ACC112 (cell line): Measurements from ENCODE around the gene PROCR.
"Not testable (repeated sequence)": the region's sequence is repeated elsewhere in the genome, so short reads cannot be mapped to it uniquely, and the experiment has no call there.

Source experiments
- H2AFZ ChIP-seq: fragments of 200-600 bp; sonication (generic); one replicate; pipeline ENCODE4 v1.6.0; 2017; ENCODE audit warnings: antibody characterized with exemption, low read length; ENCODE audit not compliant: unreplicated experiment
- H3K27ac ChIP-seq: fragments of 200-600 bp; sonication (generic); 2 replicates; pipeline ENCODE4 v1.5.1; 2014; ENCODE audit warnings: low read depth, mild to moderate bottlenecking, antibody characterized with exemption, low read length, moderate library complexity
- H3K27me3 ChIP-seq: fragments of 200-600 bp; sonication (generic); 2 replicates; pipeline ENCODE4 v1.6.1; 2014; ENCODE audit warnings: mild to moderate bottlenecking, antibody characterized with exemption, low read length, moderate library complexity, mixed read lengths; ENCODE audit not compliant: insufficient read depth
- H3K36me3 ChIP-seq: fragments of 200-600 bp; sonication (generic); 2 replicates; pipeline ENCODE4 v1.6.1; 2016; ENCODE audit warnings: mild to moderate bottlenecking, antibody characterized with exemption, low read length, moderate library complexity, mixed read lengths; ENCODE audit not compliant: insufficient read depth
- H3K4me1 ChIP-seq: fragments of 200-600 bp; sonication (generic); one replicate; pipeline ENCODE4 v1.6.1; 2016; ENCODE audit warnings: low read length, mixed read lengths; ENCODE audit not compliant: insufficient read depth, unreplicated experiment, control insufficient read depth
- H3K4me3 ChIP-seq: fragments of 200-600 bp; sonication (generic); 2 replicates; pipeline ENCODE4 v1.5.1; 2014; ENCODE audit warnings: mild to moderate bottlenecking, low read depth, low read length
- H3K79me2 ChIP-seq: fragments of 200-600 bp; sonication (generic); one replicate; pipeline ENCODE4 v1.6.0; 2016; ENCODE audit warnings: low read length; ENCODE audit not compliant: control insufficient read depth, unreplicated experiment, insufficient read depth

The PROCR gene

DNA sequence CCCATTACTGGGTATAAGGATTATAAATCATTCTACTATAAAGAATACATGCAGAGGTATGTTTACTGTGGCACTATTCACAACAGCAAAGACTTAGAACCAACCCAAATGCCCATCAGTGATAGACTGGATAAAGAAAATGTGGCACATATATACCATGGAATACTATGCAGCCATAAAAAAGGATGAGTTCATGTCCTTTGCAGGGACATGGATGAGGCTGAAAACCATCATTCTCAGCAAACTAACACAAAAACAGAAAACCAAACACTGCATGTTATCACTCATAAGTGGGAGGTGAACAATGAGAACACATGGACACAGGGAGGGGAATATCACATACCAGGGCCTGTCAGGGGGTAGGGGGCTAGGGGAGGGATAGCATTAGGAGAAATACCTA lies 7.3 kb upstream of the PROCR start:
- not testable (repeated sequence) for H2AFZ ChIP-seq, H3K4me1 ChIP-seq, H3K36me3 ChIP-seq, H3K27me3 ChIP-seq, H3K4me3 ChIP-seq, H3K27ac ChIP-seq, H3K79me2 ChIP-seq

- H2AFZ ChIP-seq = no peak overlapping the region
- H3K36me3 ChIP-seq = no peaks in the 10 kb centered on the region
- no peaks in the 10 kb centered on the region for H3K79me2 ChIP-seq
- H3K4me3 ChIP-seq = no peak overlapping the region
- H3K4me1 ChIP-seq = peaks cover 4% of the 10 kb centered on the region
- H3K27me3 ChIP-seq = no peaks in the 10 kb centered on the region
- no peak overlapping the region for H3K27ac ChIP-seq
These were observed 6.4 kb upstream of the PROCR start for GRCh38 chr20:35165221-35166185.

- peak overlapping the region; percentile 3 for H2AFZ ChIP-seq
These were observed 5.5 kb upstream of the PROCR start for GRCh38 chr20:35166242-35166830.

GRCh38 chr20:35167787-35168186 lies 4.1 kb upstream of the PROCR start:
- Histone ChIP-seq H3K27ac (no peak overlapping the region), H3K79me2 (no peaks in the 10 kb centered on the region), H3K27me3 (no peaks in the 10 kb centered on the region), H3K4me1 (peaks cover 7% of the 10 kb centered on the region), H2AFZ (no peak overlapping the region), H3K4me3 (no peak overlapping the region), H3K36me3 (no peaks in the 10 kb centered on the region)

More at GRCh38 chr20:35166242-35166830, 5.5 kb upstream of the PROCR start:
- no peak overlapping the region for H3K4me3 ChIP-seq
- H3K27ac ChIP-seq = no peak overlapping the region
- H3K36me3 ChIP-seq = no peaks in the 10 kb centered on the region
- no peaks in the 10 kb centered on the region for H3K79me2 ChIP-seq
- H3K4me1 ChIP-seq = peaks cover 4% of the 10 kb centered on the region
- H3K27me3 ChIP-seq = no peaks in the 10 kb centered on the region

GRCh38 chr20:35168701-35169409 lies 3.0 kb upstream of the PROCR start:
- H3K27ac ChIP-seq, H2AFZ ChIP-seq, H3K36me3 ChIP-seq, H3K79me2 ChIP-seq, H3K27me3 ChIP-seq, H3K4me3 ChIP-seq: not testable (repeated sequence)
- peaks cover 15% of the 10 kb centered on the region for H3K4me1 ChIP-seq

DNA sequence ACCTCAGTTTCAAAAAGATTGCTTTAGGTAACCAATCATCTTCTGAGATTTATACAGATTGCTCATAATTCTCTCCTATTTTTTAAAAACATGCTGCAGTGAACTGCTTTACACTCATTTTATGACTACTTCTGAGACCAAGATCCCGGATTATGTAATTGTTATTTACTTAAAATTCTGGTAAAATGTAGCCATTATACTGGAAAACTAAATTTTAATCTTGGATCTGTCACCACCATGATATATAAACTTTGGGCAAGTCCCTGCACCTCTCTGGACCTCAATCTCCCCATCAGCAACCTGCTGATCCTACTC lies 477 bp upstream of the PROCR start:
- H3K27ac ChIP-seq = no peak overlapping the region
- no peaks in the 10 kb centered on the region for H3K27me3 ChIP-seq
- peak overlapping the region; percentile 84; the same call in 1 of the 2 replicates for H3K4me3 ChIP-seq
- H3K79me2 ChIP-seq = no peaks in the 10 kb centered on the region
- peaks cover under 1% of the 10 kb centered on the region; the same call in 1 of the 2 replicates for H3K36me3 ChIP-seq
- H3K4me1 ChIP-seq = peaks cover 20% of the 10 kb centered on the region
- no peak overlapping the region for H2AFZ ChIP-seq

DNA sequence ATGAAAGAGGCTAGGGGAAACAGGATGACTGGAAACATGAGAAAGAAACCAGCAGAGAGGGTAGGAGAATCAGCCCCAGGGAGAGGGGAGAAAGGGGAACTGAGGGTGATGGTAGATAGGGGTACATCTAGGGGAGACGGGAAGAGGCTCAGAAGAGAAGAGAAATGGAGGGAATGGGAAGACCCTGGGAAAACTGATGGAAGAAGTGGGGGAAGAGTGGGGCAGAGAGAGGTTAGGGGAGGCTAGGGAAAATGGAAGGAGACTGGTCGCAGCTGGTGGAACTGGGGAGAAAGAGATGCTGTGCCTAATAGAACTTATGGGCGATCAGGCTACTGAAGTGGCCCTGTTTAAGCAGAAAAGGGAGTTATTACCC lies 548 bp downstream of the PROCR start:
- Histone ChIP-seq H3K4me1 (peaks cover 19% of the 10 kb centered on the region), H3K79me2 (no peaks in the 10 kb centered on the region), H3K27ac (no peak overlapping the region), H2AFZ (peak overlapping the region; percentile 66), H3K27me3 (no peaks in the 10 kb centered on the region), H3K36me3 (peaks cover 8% of the 10 kb centered on the region; the same call in 1 of the 2 replicates), H3K4me3 (peak overlapping the region; percentile 84)

DNA sequence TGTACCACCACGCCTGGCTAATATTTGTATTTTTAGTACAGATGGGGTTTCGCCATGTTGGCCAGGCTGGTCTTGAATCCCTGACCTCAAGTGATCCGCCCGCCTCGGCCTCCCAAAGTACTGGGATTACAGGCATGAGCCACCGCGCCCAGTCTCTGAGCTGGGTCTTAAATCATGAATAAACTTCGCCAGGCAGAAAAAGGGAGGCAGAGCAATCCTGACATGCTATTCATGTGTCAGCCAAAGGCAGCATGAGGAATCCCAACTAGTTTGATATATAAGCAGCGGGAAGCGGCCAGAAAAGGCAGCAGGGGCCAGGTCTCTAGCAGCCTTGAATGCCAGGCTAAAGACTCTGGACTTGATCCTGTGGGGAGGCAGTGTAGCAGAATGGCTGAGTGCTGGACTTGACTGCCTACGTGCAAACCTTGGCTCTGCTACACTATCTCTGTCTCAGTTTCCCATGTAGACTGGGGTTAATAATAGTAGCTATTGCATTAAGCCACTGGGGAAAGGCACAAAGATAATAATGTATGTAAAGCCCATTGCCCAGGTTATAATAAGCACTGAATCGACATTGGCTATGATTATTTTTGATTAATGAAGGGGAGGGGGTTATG lies 1.8 kb downstream of the PROCR start:
- H2AFZ ChIP-seq = no peak overlapping the region
- no peak overlapping the region for H3K27ac ChIP-seq
- H3K4me3 ChIP-seq = peak overlapping the region; percentile 49
- no peaks in the 10 kb centered on the region for H3K79me2 ChIP-seq
- peaks cover 8% of the 10 kb centered on the region; the same call in 1 of the 2 replicates for H3K36me3 ChIP-seq
- peaks cover 19% of the 10 kb centered on the region for H3K4me1 ChIP-seq
- H3K27me3 ChIP-seq = no peaks in the 10 kb centered on the region

GRCh38 chr20:35174458-35175216 lies 2.8 kb downstream of the PROCR start:
- H3K4me1 ChIP-seq = peaks cover 19% of the 10 kb centered on the region
- H3K36me3 ChIP-seq = peaks cover 8% of the 10 kb centered on the region; the same call in 1 of the 2 replicates
- no peaks in the 10 kb centered on the region for H3K27me3 ChIP-seq
- H3K27ac ChIP-seq = no peak overlapping the region
- H3K4me3 ChIP-seq = peak overlapping the region; percentile 49
- no peaks in the 10 kb centered on the region for H3K79me2 ChIP-seq
- no peak overlapping the region for H2AFZ ChIP-seq

GRCh38 chr20:35176132-35176531 lies 4.3 kb downstream of the PROCR start:
- no peak overlapping the region for H2AFZ ChIP-seq
- H3K4me1 ChIP-seq = peaks cover 19% of the 10 kb centered on the region
- H3K79me2 ChIP-seq = no peaks in the 10 kb centered on the region
- no peak overlapping the region for H3K27ac ChIP-seq
- no peaks in the 10 kb centered on the region for H3K27me3 ChIP-seq
- no peak overlapping the region for H3K4me3 ChIP-seq
- peaks cover 8% of the 10 kb centered on the region; the same call in 1 of the 2 replicates for H3K36me3 ChIP-seq
